Transverse colon (tissue), 4 donors: ENCODE data around the gene KLF15. TPM values are rescaled to one million over a fixed set of nuclear protein-coding genes. Genes with fewer than 3 reads are reported as not detected.

ENCODE experiments used
- DNase-seq: peaks from one replicate; pipeline ENCODE4 v3.0.0-alpha.2; 2019
- H3K27ac ChIP-seq, 4 donors: fragments of 200-600 bp; sonication (generic); 2 replicates each; pipeline ENCODE4 v1.5.1; 2016 to 2018; ENCODE audit warnings: inconsistent platforms in 4 of 4
- H3K27me3 ChIP-seq: fragments of 200-600 bp; sonication (generic); 2 replicates; pipeline ENCODE4 v1.5.1; 2017; ENCODE audit warnings: inconsistent platforms
- H3K36me3 ChIP-seq, 4 donors: fragments of 200-600 bp; sonication (generic); 2 replicates each; pipeline ENCODE4 v1.5.1; 2017 to 2019; ENCODE audit warnings: inconsistent platforms in 4 of 4
- H3K4me1 ChIP-seq, 4 donors: fragments of 200-600 bp; sonication (generic); 2 replicates each; pipeline ENCODE4 v1.5.1; 2017 to 2020; ENCODE audit warnings: inconsistent platforms in 4 of 4
- H3K4me3 ChIP-seq, 4 donors: fragments of 200-600 bp; sonication (generic); 1 replicate in 1 of 4; 2 replicates in 3 of 4; pipeline versions ENCODE4 v1.5.1 to v1.6.1; 2017 to 2019; ENCODE audit warnings: inconsistent platforms in 4 of 4
- H3K9me3 ChIP-seq, 2 donors: fragments of 200-600 bp; sonication (generic); 2 replicates each; pipeline ENCODE4 v1.5.1; 2017 to 2019; ENCODE audit warnings: inconsistent platforms in 2 of 2
- CTCF ChIP-seq, 5 experiments: fragments of 200-600 bp in 3 of 5; fragments of 450-650 bp in 2 of 5; sonication (generic) in 3 of 5; IDR thresholded peaks; 1 replicate in 2 of 5; 2 replicates in 3 of 5; pipeline ENCODE4 v1.5.1; 2016 to 2017; ENCODE audit warnings: antibody characterized with exemption in 5 of 5, inconsistent platforms in 3 of 5, mild to moderate bottlenecking in 2 of 5, moderate library complexity in 1 of 5
- EP300 ChIP-seq: sonication (generic); formaldehyde crosslinking; IDR thresholded peaks from one replicate; pipeline ENCODE4 v1.6.1; 2017; ENCODE audit warnings: antibody characterized with exemption, low read depth
- POLR2A ChIP-seq: fragments of 450-650 bp; IDR thresholded peaks from one replicate; pipeline ENCODE4 v1.6.1; 2016; ENCODE audit warnings: antibody characterized with exemption, mild to moderate bottlenecking, moderate library complexity
- POLR2AphosphoS5 ChIP-seq, 3 donors: sonication (generic); formaldehyde crosslinking; IDR thresholded peaks; one replicate each; pipeline ENCODE4 v1.6.1; 2016; ENCODE audit warnings: antibody characterized with exemption in 3 of 3
- WGBS, 2 donors: methylation state at CpG; one replicate each; pipeline ENCODE4 v1.1.5; 2018; ENCODE audit warnings: low coverage in 1 of 2; 5-methylcytosine and 5-hydroxymethylcytosine counted together
- in situ Hi-C, 4 donors: fragments of 200-750 bp; cut with MboI; loops; one replicate each; pipeline versions ENCODE4 v1.15.0 to v1.15.1; 2017; ENCODE audit warnings: low sequenced_read_pairs in 3 of 4, low pct_ligation_motif_present in 1 of 4, low pct_unique_long_range_greater_than_20kb in 1 of 4
- intact Hi-C: fragments of 100-400 bp; cut with DNase I; formaldehyde crosslinking; loops from one replicate; pipeline ENCODE4 v1.15.1; 2023; ENCODE audit warnings: low total_unique reads
- total RNA-seq, 4 donors: library from RNA; depleted of rRNA; stranded (reverse); fragments of >200 nt; gene quantifications; one replicate each; pipeline ENCODE4 v1.1.0, GENCODE V29; 2016

Gene KLF15
- total RNA-seq, 4 donors from 2014 or later, result 4.0 to 19.5 (median 8.4) TPM

DNA sequence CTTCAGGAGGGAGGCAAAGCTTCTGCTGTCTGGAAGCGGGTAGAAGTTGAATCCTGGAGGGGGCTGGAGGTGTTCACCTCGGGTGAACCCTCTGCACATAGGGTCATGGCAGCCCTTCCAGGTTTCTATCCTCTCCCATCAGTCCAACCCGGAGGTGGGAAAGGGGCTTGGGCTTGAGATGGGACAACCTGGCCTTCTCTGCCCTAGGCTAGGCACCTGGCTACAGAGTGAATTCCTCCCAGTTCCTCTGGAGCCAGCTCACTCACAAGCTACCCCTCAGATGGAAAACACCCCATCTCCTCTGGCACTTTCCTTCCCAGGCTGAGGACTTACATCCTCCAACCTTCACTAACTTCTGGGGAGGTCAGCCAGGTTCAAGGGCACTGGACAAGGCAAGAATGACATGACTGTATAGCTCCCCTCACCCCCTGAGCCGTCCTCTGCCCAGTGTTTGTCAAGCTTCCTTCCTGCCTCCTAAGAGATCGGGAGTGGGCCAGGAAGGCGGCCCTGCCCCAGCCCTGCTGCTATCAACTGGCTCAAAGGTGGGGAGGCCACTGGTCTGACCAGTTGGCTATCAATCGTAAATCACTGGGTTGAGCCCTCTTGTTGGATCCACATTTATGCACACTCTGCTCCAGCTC, 45.8 kb downstream of the KLF15 start:
- TF ChIP-seq POLR2AphosphoS5 (IDR thresholded peaks at IDR 0.05), result no peak
- no peak for TF ChIP-seq CTCF (IDR thresholded peaks at IDR 0.05)
- TF ChIP-seq POLR2A, result no peak
- TF ChIP-seq EP300, result no peak
- Histone ChIP-seq H3K27me3 (no peaks in the 10 kb centered on the region), H3K9me3 (no peaks in the 10 kb centered on the region), H3K4me3 (no peak overlapping the region), H3K4me1 (peaks cover 0 to 5% (median 0%) of the 10 kb centered on the region in 4 donors), H3K27ac (no peak overlapping the region), H3K36me3 (no peaks in the 10 kb centered on the region)
- 55% methylated on average over 6 of the region's 7 CpGs; no CpG with 5 or more reads in 1 of the 2 donors for WGBS, 2 donors
- no peak for DNase-seq
- intact Hi-C loops (no loop called here), in situ Hi-C loops (no loop called here)

- Histone ChIP-seq H3K4me1 (peaks cover 0 to 5% (median 0%) of the 10 kb centered on the region in 4 donors), H3K9me3 (no peaks in the 10 kb centered on the region), H3K4me3 (no peak overlapping the region), H3K36me3 (no peaks in the 10 kb centered on the region), H3K27ac (no peak overlapping the region), H3K27me3 (no peaks in the 10 kb centered on the region)
- no peak for DNase-seq
- in situ Hi-C loops, result no loop called here
- 70% methylated on average over 5 of the region's 5 CpGs; no CpG with 5 or more reads in 1 of the 2 donors for WGBS, 2 donors
- intact Hi-C loops, result no loop called here
- no peak for TF ChIP-seq EP300
- TF ChIP-seq POLR2A, result no peak
- TF ChIP-seq POLR2AphosphoS5 (IDR thresholded peaks at IDR 0.05), result no peak
- no peak for TF ChIP-seq CTCF (IDR thresholded peaks at IDR 0.05)
These were observed 46.4 kb downstream of the KLF15 start for GRCh38 chr3:126310816-126311215.

- in situ Hi-C loops (no loop called here), intact Hi-C loops (no loop called here)
- TF ChIP-seq CTCF (IDR thresholded peaks at IDR 0.05), result no peak
- TF ChIP-seq POLR2AphosphoS5 (IDR thresholded peaks at IDR 0.05), result no peak
- no peak for TF ChIP-seq EP300
- TF ChIP-seq POLR2A, result no peak
- Histone ChIP-seq H3K27ac (no peak overlapping the region), H3K9me3 (no peaks in the 10 kb centered on the region), H3K4me1 (no peaks in the 10 kb centered on the region), H3K4me3 (no peak overlapping the region), H3K36me3 (no peaks in the 10 kb centered on the region), H3K27me3 (no peaks in the 10 kb centered on the region)
- 78% methylated on average over 12 of the region's 12 CpGs; no CpG with 5 or more reads in 1 of the 2 donors for WGBS, 2 donors
- no peak for DNase-seq
These were observed 47.1 kb downstream of the KLF15 start for GRCh38 chr3:126309861-126310655.

DNA sequence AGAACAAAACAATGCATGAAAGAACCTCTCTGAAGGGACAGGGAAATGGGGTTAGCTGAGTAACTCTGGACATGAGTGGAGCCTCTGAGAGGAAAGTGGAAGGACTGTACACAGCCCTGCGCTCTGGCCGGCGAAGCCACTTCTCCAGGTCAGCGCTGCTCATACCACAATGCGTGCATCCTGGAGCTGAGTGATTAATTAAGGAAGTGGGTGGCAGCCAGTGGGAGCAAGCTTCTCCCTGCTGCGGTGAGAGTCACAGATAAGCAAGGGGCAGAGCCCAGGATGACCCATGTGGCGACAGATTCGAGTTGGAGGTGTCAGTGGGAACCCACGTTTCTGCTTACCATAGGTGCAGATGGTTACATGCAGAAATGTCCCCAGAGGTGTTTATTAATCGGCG, 48.0 kb downstream of the KLF15 start:
- peaks cover 0 to 1% of the 10 kb centered on the region in 2 donors for H3K9me3 ChIP-seq
- no peak overlapping the region for H3K27ac ChIP-seq
- no peaks in the 10 kb centered on the region for H3K36me3 ChIP-seq
- intact Hi-C loops (no loop called here), in situ Hi-C loops (no loop called here)
- 51 to 79% methylated on average over 9 to 11 of the region's 11 CpGs for WGBS, 2 donors
- no peak overlapping the region for H3K4me3 ChIP-seq
- no peak for DNase-seq
- H3K27me3 ChIP-seq, result no peaks in the 10 kb centered on the region
- TF ChIP-seq CTCF (IDR thresholded peaks at IDR 0.05) (no peak), POLR2A (no peak), EP300 (no peak), POLR2AphosphoS5 (IDR thresholded peaks at IDR 0.05) (no peak)
- no peaks in the 10 kb centered on the region for H3K4me1 ChIP-seq
